Measurements from ENCODE around the gene SOX3. TPM values are rescaled to one million over a fixed set of nuclear protein-coding genes. Genes with fewer than 3 reads are reported as not detected.
A peak's percentile ranks its signal among the peaks of the same experiment; 100 is the strongest.

The SOX3 gene
- total and polyA plus RNA-seq, 2 of the 8 experiments (the other 6 are each of a cell fraction or from before 2014, with no cell fraction given) = 10.4 to 41.0 TPM

DNA sequence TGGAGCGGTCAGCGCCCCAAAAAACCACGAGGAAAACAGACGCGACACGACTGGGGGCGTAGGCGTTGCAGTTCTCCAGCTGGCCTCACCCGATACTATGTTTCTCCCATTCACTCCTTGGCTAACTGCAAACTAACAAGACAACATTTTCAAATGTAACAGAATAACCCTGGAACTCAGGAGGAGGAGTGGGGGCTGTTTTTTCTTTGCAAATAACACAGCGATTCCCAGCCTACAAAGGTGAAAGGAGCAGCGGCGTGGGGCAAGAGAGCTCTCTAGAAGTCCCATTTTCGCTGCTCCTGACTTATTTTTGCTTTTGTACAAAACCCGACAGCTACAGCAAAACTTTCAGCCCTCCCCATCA is 1.6 kb downstream of the SOX3 start:
- Histone ChIP-seq H4K91ac (replicated peaks; ENCODE audit: insufficient read length, low read length) (no peak overlapping the region), H3K27me3 (replicated peaks in 1 of 4; ENCODE audit: control insufficient read depth in 3 of 4, extremely low read depth in 1 of 4, insufficient read depth in 3 of 4, low read length in 3 of 4) (peaks cover 15 to 52% (median 34%) of the 10 kb centered on the region in 4 experiments), H2AK5ac (ENCODE audit: low read depth, low read length) (no peak overlapping the region), H3K4me1 (replicated peaks in 1 of 4; ENCODE audit: control insufficient read depth in 3 of 4, insufficient read depth in 4 of 4, low read length in 3 of 4) (peaks cover 0 to 15% (median 6%) of the 10 kb centered on the region in 4 experiments; a peak in 6 of 7 replicates), H2BK120ac (replicated peaks; ENCODE audit: low read depth, low read length) (no peak overlapping the region), H2AFZ (ENCODE audit: low read length) (no peak overlapping the region), H3K9ac (replicated peaks in 1 of 4; ENCODE audit: extremely low read depth in 1 of 4, low read depth in 3 of 4, low read length in 3 of 4) (0 out of 7 replicates have a peak overlapping the region, but pooled peaks of 1 of the 4 experiments have one; percentile 32), H3K36me3 (ENCODE audit: control insufficient read depth in 2 of 4, insufficient read depth in 4 of 4, low read length in 3 of 4) (no peaks in the 10 kb centered on the region), H3K27ac (ENCODE audit: low read depth, low read length) (no peak overlapping the region), H3K23ac (ENCODE audit: insufficient read length) (no peak overlapping the region), H3K9me3 (ENCODE audit: insufficient read depth in 2 of 2, low read depth in 1 of 2, low read length in 1 of 2) (no peaks in the 10 kb centered on the region), H2BK15ac (ENCODE audit: low read length) (no peak overlapping the region), H3K79me1 (ENCODE audit: low read depth, low read length) (no peaks in the 10 kb centered on the region), H3K18ac (ENCODE audit: extremely low read depth, low read length) (no peak overlapping the region), H4K5ac (ENCODE audit: insufficient read length, low read depth, low read length) (no peak overlapping the region), H3K4ac (replicated peaks; ENCODE audit: insufficient read length, low read depth, low read length) (no peak overlapping the region), H3K56ac (replicated peaks; ENCODE audit: insufficient read length, low read depth, low read length) (no peak overlapping the region), H3K23me2 (ENCODE audit: low read depth, low read length) (peaks cover 16% of the 10 kb centered on the region; the same call in 1 of the 2 replicates), H2BK12ac (ENCODE audit: low read depth, low read length) (no peak overlapping the region), H4K20me1 (replicated peaks in 1 of 2; ENCODE audit: control insufficient read depth in 1 of 2, insufficient read depth in 2 of 2, low read length in 2 of 2) (peaks cover 0 to 2% of the 10 kb centered on the region in 2 experiments), H4K8ac (ENCODE audit: extremely low read depth, insufficient read depth, low read length) (no peak overlapping the region), H3K14ac (ENCODE audit: insufficient read length) (no peak overlapping the region), H3K79me2 (ENCODE audit: control insufficient read depth in 1 of 2, insufficient read depth in 2 of 2, low read length in 2 of 2) (peaks cover 0 to 3% of the 10 kb centered on the region in 2 experiments; a peak in 1 of 4 replicates), H3K4me3 (ENCODE audit: extremely low read depth in 1 of 4, insufficient read depth in 2 of 4, low read depth in 3 of 4, low read length in 4 of 4) (peak overlapping the region; percentile 56 to 72 (median 60)), H3K4me2 (ENCODE audit: insufficient read depth in 1 of 2, low read depth in 2 of 2, low read length in 2 of 2) (peak overlapping the region; percentile 68 to 76), H2BK20ac (ENCODE audit: low read length) (no peak overlapping the region), H2BK5ac (ENCODE audit: low read depth, low read length) (no peak overlapping the region)
- 4% methylated on average over 6 of the region's 14 CpGs; no CpG with 5 or more reads in 1 of the 2 experiments for WGBS, 2 experiments (ENCODE audit: extremely low coverage in 1 of 2, insufficient coverage in 1 of 2, insufficient read length in 1 of 2, insufficient replicate concordance in 2 of 2, low coverage in 1 of 2, low lambda C conversion rate in 2 of 2, missing lambda C conversion rate in 1 of 2)
- CTCF ChIA-PET (ENCODE audit: partially characterized antibody) = interaction anchor here (0.8 to 1.5 kb wide), 5 partner anchors 8 to 446 kb away, joined by 3 to 6 read pairs (median 3); no protein-coding TSS in a partner anchor
- FAIRE-seq = no peak
- no peak for DNase-seq (ENCODE audit: low read depth in 1 of 2, low spot score in 2 of 2)
- TF ChIP-seq BCL11A (IDR thresholded peaks at IDR 0.05; ENCODE audit: low read depth in 2 of 2, low read length in 2 of 2) (no peak), EZH2 (IDR thresholded peaks at IDR 0.05; ENCODE audit: low read depth, low read length, severe bottlenecking) (peak; percentile 35), SP4 (IDR thresholded peaks at IDR 0.05; ENCODE audit: low read length) (no peak), TBP (IDR thresholded peaks at IDR 0.05; ENCODE audit: low read depth, low read length) (no peak)
- POLR2A ChIA-PET (ENCODE audit: partially characterized antibody) = interaction anchor here (1.0 to 1.4 kb wide), 3 partner anchors 10 to 64 kb away, joined by 3 to 4 read pairs (median 4); no protein-coding TSS in a partner anchor
